ENCODE data around the gene ARVCF. TPM values are rescaled to one million over a fixed set of nuclear protein-coding genes. Genes with fewer than 3 reads are reported as not detected.

Gene ARVCF
- polyA plus RNA-seq, 4 donors, result 18.0 to 31.2 (median 20.2) TPM

DNA sequence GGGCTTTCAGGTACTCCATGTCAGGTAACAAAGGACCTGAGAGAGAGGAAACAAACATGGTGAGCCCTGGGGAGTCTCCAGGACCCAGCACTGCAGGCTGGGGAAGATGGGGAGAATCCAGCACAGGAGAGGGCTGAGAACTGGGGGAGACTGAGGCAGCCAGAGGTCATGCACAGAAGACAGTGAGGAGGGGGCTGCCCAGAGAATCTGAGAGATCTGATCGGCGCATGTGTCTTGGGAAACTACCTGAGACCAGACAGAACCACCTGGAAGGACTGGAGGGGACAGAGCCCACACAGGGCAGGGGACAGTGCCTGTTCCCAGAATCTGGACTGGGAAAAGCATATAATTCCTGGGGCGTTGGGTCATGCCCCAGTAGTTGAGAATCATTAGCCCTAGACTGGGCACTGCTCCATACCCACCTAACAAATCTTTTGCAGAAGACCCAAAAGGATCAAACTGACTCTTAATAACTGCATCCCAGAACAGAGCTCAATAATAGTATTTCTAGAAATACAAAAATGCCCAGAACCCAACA lies 95.0 kb downstream of the ARVCF start:
- no peak for DNase-seq (ENCODE audit: low read depth in 4 of 4, low spot score in 3 of 4)

Other genes starting within 250 kb of the ARVCF start
- 1 to 10 TPM; 3.2 to 7.9 (median 3.8) TPM for gene GNB1L, start 161.9 kb downstream of the ARVCF start, polyA plus RNA-seq (ENCODE audit: insufficient read length in 4 of 4)
- gene RTL10, start 161.9 kb downstream of the ARVCF start, polyA plus RNA-seq (ENCODE audit: insufficient read length in 4 of 4), result 10 to 100 TPM; 19.4 to 23.8 (median 22.4) TPM
- 100 to 1,000 TPM; 102 to 144 (median 105) TPM for gene COMT, start 75.1 kb downstream of the ARVCF start, polyA plus RNA-seq (ENCODE audit: insufficient read length in 4 of 4)
- gene TXNRD2, start 75.0 kb downstream of the ARVCF start, polyA plus RNA-seq (ENCODE audit: insufficient read length in 4 of 4), result 10 to 100 TPM; 23.3 to 28.0 (median 24.4) TPM
- gene TANGO2, start 4.3 kb upstream of the ARVCF start, polyA plus RNA-seq (ENCODE audit: insufficient read length in 4 of 4), result 10 to 100 TPM in 3 of 4 donors, 1 to 10 TPM in 1; 9.4 to 14.4 (median 10.8) TPM
- gene DGCR8, start 63.4 kb upstream of the ARVCF start, polyA plus RNA-seq (ENCODE audit: insufficient read length in 4 of 4), result 10 to 100 TPM; 39.2 to 48.4 (median 40.9) TPM
- 100 to 1,000 TPM; 182 to 199 (median 190) TPM for gene RANBP1, start 99.3 kb upstream of the ARVCF start, polyA plus RNA-seq (ENCODE audit: insufficient read length in 4 of 4)
- 10 to 100 TPM; 44.9 to 58.1 (median 48.8) TPM for gene TRMT2A, start 100.4 kb upstream of the ARVCF start, polyA plus RNA-seq (ENCODE audit: insufficient read length in 4 of 4)
- gene ZDHHC8, start 115.0 kb upstream of the ARVCF start, polyA plus RNA-seq (ENCODE audit: insufficient read length in 4 of 4), result 10 to 100 TPM; 34.7 to 55.9 (median 40.9) TPM
- gene CCDC188, start 134.2 kb upstream of the ARVCF start, polyA plus RNA-seq (ENCODE audit: insufficient read length in 4 of 4), result under 1 TPM; 0.53 to 0.93 (median 0.76) TPM

Data from right renal pelvis (tissue), 4 donors.